ENCODE data around the gene SOD3.

GRCh38 chr4:24765376-24765988 is 29.9 kb upstream of the SOD3 start:
- TF ChIP-seq YY1 (IDR thresholded peaks at IDR 0.05; ENCODE audit: insufficient read depth, insufficient read length) (no peak), ZNF274 (IDR thresholded peaks at IDR 0.05; ENCODE audit: low read depth, low read length) (no peak)

All from NT2/D1 (cell line).